Hypothalamus (tissue), 51 donors: ENCODE results near the gene CSKMT.
A peak's percentile ranks its signal among the peaks of the same experiment; 100 is the strongest.

Experiments
- DNase-seq, 51 donors: peaks; one replicate each; lab custom pipeline; 2025; lab: John Stamatoyannopoulos, UW

The CSKMT gene

DNA sequence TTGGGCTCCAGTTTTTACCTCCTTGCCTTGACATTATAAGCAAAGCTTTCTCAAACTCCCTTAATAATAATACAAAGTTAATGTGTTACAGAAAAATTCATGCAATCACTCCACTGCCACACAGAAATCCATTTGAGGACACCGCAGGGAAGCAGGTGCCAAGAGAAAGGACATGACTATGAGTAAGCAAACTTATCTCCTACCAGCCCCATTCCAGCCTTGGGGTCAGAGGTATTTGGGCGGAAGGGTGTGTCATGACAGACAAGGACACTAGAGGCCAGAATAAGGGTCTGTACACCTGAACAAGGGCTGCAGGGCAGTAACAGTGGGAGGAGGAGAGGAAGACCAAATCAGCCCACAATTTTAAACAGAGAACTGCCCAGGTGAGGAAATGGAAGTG is 48.2 kb downstream of the CSKMT start:
- no peak for DNase-seq

DNA sequence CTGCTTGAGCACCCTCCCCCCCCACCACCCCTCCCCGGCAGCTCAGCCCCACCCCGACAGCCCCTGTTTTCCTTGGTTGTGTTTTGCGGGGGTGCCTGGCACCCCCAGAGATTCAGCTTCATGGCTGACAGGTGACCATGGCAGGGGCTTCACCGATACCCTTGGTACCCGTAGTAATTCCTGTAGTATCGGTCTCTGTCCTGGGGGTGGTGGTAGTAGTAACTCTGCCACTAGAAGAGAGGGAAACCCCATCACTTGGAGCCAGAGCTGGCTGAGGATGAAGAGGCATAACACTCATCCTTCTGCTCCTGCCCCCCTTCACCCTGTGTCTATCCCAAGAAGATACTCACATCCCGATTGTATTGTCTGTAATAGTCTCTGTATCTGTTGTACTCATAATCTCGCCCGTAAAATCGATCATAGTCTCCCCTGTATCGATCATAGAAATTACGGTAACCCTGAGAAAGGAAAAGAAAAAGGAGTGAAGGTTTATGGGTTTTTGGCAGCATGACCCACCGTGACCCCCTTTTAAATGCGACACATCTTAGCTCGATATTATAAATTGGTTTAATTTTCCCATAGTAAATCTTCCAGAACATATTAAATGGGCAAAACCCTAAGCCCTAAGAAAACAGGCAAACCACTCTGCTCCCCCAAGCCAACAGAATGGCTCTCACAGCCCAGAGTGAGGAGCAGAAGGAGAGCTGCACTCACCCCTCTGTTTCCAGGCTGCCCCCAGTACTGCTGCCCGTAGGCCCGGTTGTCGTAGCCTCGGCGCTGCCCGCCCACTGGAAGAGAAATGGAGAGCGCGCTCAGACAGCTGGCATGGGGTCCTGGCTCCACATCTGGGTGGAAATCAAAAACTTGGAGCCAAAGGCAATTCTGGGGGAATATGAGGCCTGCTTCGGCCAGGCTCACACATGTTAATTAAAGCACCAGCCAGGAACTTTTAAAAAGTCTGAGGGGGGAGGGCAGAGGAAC is 50.3 kb downstream of the CSKMT start:
- DNase-seq: no peak

GRCh38 chr11:62716206-62716605 is 51.1 kb downstream of the CSKMT start:
- DNase-seq: no peak

- DNase-seq: peak in 6 of 51 donors; percentile 2 to 17 (median 9)
Observed at GRCh38 chr11:62716816-62717215, 51.7 kb downstream of the CSKMT start.
